GM19025 (cell line): ENCODE results near the gene MEIG1.
A peak's percentile ranks its signal among the peaks of the same experiment; 100 is the strongest.
"Not testable (repeated sequence)": the region's sequence is repeated elsewhere in the genome, so short reads cannot be mapped to it uniquely, and the experiment has no call there.

Source experiments
- ATAC-seq: cut with Tn5 transposase; IDR thresholded peaks from one replicate; pipeline ENCODE4 v1.9.1; 2021; ENCODE audit warnings: mild to moderate bottlenecking, low read depth, moderate library complexity; ENCODE audit not compliant: unreplicated experiment

MEIG1 gene

GRCh38 chr10:14954001-14954770, 5.0 kb upstream of the MEIG1 start, which contains the start of gene DCLRE1C:
TSS of gene DCLRE1C (minus strand) at chr10:14954096. CDS start at chr10:14954010, 86 bp downstream.
- ATAC-seq = peak; percentile 75

- no peak for ATAC-seq
Observed at GRCh38 chr10:14954934-14955333, 4.3 kb upstream of the MEIG1 start.

- no peak for ATAC-seq
Observed at GRCh38 chr10:14958872-14959220, 342 bp upstream of the MEIG1 start.

DNA sequence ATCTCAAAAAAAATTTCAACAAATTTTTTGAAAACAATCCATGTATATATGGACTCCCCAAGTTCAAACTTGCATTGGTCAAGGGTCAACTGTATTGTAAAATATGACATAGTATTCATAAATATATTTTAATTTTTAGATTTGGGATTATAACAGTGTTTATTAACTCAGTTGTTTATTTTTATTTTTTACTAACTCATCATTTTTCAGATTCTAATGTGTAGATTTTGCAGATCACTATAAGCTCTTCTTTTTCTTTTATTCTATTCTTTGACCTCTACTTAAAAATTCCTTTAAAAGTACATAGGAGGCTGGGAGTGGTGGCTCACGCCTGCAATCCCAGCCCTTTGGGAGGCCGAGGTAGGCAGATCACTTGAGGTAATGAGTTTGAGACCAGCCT, 8.7 kb downstream of the MEIG1 start:
- no peak for ATAC-seq

DNA sequence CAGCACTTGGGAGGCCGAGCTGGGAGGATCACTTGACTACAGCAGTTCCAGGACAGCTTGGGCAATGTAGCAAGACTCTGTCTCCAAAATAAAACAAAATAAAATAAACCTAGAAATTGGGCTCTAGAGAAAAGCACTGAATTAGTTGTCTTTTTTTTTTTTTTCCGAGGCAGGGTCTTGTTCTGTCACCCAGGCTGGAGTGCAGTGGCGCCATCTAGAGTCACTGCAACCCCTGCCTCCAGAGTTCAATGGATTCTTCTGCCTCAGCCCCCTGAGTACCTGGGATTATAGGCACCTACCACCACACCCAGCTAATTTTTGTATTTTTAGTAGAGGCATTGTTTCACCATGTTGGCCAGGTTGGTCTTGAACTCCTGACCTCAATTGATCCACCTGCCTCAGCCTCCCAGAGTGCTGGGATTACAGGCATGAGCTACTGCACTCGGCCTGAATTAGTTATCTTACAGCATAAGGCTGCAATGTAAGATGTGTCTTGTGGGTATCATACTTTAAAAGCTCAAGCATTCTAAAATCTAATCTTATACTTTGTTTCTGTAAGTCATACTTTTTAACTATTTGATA, 12.8 kb downstream of the MEIG1 start:
- no peak for ATAC-seq

DNA sequence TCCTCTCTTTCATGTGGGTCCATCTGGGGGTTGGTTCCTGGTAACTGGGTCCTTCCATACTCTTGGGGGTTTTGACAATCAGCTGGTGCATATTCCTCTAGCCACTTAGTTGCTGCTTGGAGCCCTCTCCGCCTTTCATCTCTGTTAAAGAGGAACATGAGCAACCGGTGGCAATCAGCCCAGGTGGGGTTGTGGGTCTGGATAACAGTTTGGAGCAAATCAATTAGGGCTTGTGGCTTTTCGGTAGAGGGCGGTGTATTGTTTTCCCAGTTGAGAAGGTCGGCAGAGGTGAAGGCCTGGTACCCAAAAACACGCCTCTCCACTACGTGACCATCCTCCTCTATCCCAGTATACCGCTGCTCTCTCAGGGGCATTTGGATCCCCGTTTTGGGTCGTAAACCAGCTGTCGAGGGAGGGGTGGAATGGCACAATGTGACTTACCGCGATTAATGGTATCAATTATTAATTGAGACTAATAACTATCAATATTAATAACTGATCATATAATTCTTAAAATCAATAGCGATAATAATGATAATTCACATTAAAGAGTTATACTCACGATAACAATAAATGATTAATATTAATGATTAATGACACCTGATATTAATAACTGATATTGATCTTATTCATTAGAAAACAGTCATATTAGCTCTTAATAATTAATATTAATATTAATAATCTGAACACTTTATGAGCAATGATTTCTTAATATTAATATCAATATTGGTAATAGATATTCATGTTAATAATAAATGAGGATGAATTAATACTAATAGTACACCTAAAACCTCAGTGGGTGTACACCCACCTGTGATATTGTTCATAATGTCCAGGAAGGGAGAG, 15.2 kb downstream of the MEIG1 start:
- ATAC-seq = not testable (repeated sequence)

GRCh38 chr10:14975672-14976273, 16.6 kb downstream of the MEIG1 start:
- no peak for ATAC-seq

DNA sequence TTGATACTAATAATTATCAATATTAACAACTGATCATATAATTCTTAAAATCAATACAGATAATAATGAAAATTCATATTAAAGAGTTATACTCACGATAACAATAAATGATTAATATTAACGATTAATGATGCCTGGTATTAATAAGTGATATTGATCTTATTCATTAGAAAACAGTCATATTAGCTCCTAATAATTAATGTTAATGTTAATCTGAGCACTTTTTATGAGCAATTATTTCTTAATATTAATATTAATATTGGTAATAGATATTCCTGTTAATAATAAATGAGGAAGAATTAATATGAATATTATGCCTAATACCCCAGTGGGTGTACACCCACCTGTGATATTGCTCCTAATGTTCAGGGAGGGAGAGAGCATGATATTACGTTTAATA, 23.6 kb downstream of the MEIG1 start:
- ATAC-seq = no peak

GRCh38 chr10:14989552-14989951, 30.4 kb downstream of the MEIG1 start:
- not testable (repeated sequence) for ATAC-seq

DNA sequence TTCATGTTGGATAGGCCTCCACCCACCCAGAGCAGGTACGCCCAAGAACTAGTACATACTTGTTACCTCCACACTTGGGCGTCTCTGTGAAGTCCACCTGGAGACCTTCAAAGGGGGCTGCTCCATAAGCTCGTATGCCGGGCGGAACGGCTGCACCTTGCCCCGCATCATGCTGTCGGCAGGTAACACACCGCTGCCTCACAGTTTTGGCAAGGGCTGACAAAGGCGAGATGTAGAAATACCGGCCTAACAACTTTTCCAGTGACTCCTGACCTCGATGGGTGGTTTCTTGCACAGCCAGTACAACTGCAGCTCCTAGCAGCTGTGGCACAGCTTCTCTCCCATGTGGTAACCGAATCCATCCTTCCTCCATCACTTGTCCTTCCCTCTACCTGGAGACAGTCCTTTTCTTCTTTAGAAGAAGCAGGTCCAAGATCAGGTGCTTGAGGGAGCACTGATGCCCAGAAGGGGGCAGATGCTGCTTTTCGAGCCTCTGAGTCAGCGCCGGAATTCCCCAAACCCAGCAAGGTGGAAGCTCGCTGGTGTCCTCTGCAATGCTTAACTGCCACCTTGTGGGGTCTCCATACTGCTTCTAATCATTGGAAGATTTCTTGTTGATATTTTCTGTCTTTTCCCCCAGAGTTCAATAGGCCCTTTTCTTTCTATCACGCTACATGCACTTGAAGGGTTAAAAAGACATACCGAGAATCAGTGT, 32.0 kb downstream of the MEIG1 start:
- ATAC-seq = not testable (repeated sequence)

DNA sequence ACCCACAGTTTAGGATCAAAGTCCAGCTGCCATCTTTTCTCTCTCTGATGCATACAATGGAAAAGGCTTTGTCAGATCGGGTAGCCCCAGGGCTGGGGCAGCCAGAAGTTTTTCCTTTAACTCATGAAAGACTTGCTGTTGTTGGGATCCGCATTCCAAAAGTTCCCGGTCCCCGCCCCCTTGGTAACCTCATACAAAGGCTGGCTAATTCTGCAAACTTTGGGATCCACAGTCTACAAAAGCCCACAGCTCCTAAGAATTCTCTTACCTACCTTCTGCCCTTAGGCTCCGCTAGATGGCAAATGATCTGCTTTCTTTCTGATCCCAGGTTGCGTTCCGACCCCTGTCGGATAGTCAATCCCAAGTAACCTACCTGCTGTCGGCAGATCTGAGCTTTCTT, 33.1 kb downstream of the MEIG1 start:
- not testable (repeated sequence) for ATAC-seq

DNA sequence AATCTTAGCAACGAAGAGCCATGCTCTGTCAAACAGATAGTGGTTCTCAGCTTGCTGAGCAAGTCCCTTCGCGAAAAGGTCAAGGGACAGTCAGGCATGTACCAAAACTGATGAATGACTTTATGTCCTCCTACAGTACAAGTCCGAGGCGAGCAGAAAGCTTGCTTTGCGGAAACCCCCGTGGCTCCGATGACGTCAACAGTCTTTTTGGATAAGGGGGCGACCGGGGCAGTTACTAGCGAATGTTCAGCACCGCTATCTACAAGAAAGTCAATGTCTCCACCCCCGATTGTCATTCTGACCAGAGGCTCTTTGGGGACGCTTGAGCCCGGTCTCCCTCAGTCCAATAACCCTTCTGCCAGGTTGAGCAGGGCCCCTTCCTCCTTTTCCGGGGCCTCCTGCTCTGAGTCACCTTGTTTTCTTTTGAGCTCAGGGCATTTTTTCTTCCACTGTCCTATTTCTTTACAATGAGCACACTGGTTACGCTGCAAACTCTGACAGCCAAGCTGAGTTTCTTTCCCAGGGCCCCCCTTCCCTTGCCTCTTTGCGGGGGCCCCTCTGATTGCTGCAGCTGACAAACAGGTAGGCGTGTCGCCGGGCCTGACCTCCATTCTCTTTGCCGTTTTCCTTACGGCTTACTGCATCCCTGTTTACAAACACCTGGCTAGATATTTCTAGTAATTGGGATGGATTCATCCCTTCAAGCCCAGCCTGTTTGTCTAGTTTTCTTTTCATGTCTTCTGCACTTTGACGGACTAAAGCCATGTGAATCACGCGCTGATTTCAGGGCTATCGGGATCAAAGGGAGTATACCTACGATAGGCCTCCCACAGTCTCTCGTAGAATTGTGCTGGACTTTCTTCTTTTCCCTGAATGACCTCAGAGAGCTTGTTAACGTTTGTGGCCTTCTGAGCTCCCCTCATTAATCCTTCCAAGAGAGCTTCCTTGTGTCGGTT, 34.6 kb downstream of the MEIG1 start:
- not testable (repeated sequence) for ATAC-seq

DNA sequence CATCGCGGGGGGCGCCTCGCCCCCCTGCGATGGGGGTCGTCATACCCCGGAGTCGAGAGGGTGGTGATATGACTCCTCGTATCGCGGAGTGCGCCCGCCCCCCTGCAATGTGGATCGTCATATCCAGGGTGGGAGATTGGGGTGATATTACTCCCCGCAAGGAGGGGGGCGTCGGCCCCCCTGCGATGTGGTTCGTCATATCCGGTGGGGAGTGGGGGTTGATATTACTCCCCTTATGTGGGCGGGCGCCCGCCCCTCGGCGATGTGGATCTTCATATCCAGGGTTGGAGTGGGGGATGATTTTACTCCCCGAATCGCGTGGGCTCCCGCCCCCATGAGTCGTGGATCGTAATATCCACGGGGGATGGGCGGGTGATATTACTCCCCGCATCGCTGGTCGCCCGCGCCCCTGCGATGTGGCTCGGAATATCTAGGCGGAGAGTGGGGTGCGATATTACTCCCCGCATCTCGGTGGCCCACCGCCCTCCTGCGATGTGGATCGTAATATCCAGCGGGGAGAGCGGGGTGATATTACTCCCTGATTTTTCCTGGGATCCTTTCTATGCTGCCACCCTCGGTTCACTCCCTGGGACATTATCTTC, 36.9 kb downstream of the MEIG1 start:
- no peak for ATAC-seq

DNA sequence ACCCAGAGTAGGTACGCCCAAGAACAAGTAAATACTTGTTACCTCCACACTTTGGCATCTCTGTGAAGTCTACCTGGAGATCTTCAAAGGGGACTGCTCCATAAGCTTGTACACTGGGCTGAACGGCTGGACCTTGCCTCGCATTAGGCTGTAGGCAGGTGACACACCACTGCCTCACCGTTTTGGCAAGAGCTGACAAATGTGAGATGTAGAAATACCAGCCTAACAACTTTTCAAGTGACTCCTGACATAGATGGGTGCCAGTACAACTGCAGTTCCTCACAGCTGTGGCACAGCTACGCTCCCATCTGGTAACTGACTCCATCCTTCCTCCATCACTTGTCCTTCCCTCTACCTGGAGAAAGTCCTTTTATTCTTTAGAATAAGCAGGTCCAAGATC, 54.3 kb downstream of the MEIG1 start:
- ATAC-seq = not testable (repeated sequence)

GRCh38 chr10:15015451-15015850, 56.3 kb downstream of the MEIG1 start:
- ATAC-seq = no peak

DNA sequence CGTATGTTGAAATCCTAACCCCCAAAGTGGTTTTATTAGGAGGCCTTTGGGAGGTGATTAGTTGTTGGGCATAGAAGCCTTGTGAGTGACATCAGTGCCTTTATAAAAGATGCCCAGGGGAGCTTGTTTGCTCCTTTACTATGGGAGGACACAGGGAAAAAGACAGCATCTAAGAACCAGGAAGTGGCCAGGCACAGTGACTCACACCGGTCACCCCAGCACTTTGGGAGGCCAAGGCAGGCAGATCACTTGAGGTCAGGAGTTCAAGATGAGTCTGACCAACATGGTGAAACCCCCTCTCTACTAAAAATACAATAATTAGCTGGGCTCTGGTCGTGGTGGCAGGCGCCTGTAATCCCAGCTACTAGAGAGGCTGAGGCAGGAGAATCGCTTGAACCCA, 61.8 kb downstream of the MEIG1 start:
- ATAC-seq = not testable (repeated sequence)
